ENCODE results near the gene DSCAM. TPM values are rescaled to one million over a fixed set of nuclear protein-coding genes. Genes with fewer than 3 reads are reported as not detected.

The DSCAM gene
- total and polyA plus RNA-seq, 2 donors (not counting 3 experiments of a cell fraction or from before 2014, with no cell fraction given) = not detected

DNA sequence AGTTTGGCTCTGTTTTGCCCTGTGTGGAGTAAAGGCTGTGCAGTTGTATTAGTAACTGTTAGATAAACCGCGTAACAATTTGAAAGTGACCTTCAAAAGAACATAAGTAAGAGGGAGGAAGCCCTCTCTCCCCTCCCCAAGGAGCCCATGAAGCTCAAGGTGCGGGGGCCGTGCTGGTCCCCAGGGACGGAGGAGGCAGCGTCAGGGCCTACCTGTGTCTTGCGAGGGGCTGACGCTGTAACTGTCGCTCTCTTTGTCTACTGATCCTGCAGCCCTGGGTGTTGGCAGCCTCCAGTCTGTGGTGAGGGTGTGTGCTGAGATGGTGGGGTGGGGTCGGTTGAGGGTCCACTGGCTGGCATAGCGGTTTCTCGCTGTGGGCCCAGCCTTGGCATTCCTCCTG, 803.1 kb downstream of the DSCAM start:
- ChIA-PET CTCF (no interaction called here), POLR2A (no interaction called here)
- no peak overlapping the region for H3K27ac ChIP-seq (ENCODE audit: insufficient read depth, low read depth, low read length)
- H3K36me3 ChIP-seq (ENCODE audit: control insufficient read depth in 2 of 2, extremely low read depth in 1 of 2, insufficient read depth in 2 of 2, low read length in 2 of 2) = no peaks in the 10 kb centered on the region
- intact Hi-C loops (cut with micrococcal nuclease) = no loop called here
- no TSS peak for BruUV-seq (replicated peaks)
- no peak overlapping the region for H3K9ac ChIP-seq (replicated peaks; ENCODE audit: extremely low read depth, insufficient read depth, low read length)
- peaks cover 4% of the 10 kb centered on the region for H3K9me3 ChIP-seq (replicated peaks; ENCODE audit: control insufficient read depth, insufficient read depth, low read length)
- DNase-seq (ENCODE audit: low read depth, low spot score) = no peak
- TF ChIP-seq CTCF (IDR thresholded peaks at IDR 0.05; ENCODE audit: extremely low read depth in 1 of 2, insufficient read depth in 1 of 2, low read depth in 1 of 2, low read length in 2 of 2) = no peak
- TF ChIP-seq EZH2 (IDR thresholded peaks at IDR 0.05; ENCODE audit: borderline replicate concordance, low read depth, low read length, severe bottlenecking) = no peak
- no peak for TF ChIP-seq POLR2A (IDR thresholded peaks at IDR 0.05; ENCODE audit: low read depth, low read length)
- no peak for TF ChIP-seq GATA2 (IDR thresholded peaks at IDR 0.05; ENCODE audit: insufficient read depth, insufficient read length, low read depth, low read length)
- no peak for TF ChIP-seq JUN (IDR thresholded peaks at IDR 0.05; ENCODE audit: borderline replicate concordance, insufficient read depth, insufficient read length, low read depth)
- no peak for TF ChIP-seq MAX (IDR thresholded peaks at IDR 0.05; ENCODE audit: insufficient read depth, insufficient read length)
- TF ChIP-seq FOS (IDR thresholded peaks at IDR 0.05; ENCODE audit: borderline replicate concordance, insufficient read depth, low read length) = no peak
- TF ChIP-seq MYC (IDR thresholded peaks at IDR 0.05; ENCODE audit: low read depth, low read length) = no peak
- TF ChIP-seq POLR2AphosphoS5 (IDR thresholded peaks at IDR 0.05; ENCODE audit: insufficient read depth, low read depth, low read length) = no peak
- no peak for FAIRE-seq
- dilution Hi-C loops (cut with MboI; ENCODE audit: extremely low pct_ligation_motif_present, low sequenced_read_pairs) = no loop called here
- no peaks in the 10 kb centered on the region for H4K20me1 ChIP-seq (replicated peaks; ENCODE audit: control insufficient read depth, extremely low read depth, insufficient read depth, low read length)
- no peak overlapping the region for H3K4me3 ChIP-seq (replicated peaks in 1 of 3; ENCODE audit: insufficient read depth in 1 of 3, low read depth in 1 of 3, low read length in 3 of 3)
- no peaks in the 10 kb centered on the region for H3K27me3 ChIP-seq (ENCODE audit: control insufficient read depth in 2 of 2, insufficient read depth in 2 of 2, low read length in 2 of 2)
- H3K9me1 ChIP-seq (replicated peaks; ENCODE audit: control insufficient read depth, extremely low read depth, insufficient read depth, low read length) = no peaks in the 10 kb centered on the region
- H3K79me2 ChIP-seq (ENCODE audit: control insufficient read depth, insufficient read depth, low read length) = no peaks in the 10 kb centered on the region
- H3K4me1 ChIP-seq (ENCODE audit: control insufficient read depth, extremely low read depth, insufficient read depth, low read length) = no peaks in the 10 kb centered on the region
- H3K4me2 ChIP-seq (ENCODE audit: insufficient read depth, low read length) = no peak overlapping the region
- H2AFZ ChIP-seq (ENCODE audit: low read depth, low read length) = no peak overlapping the region
